Nephron (organoid): ENCODE results near the gene OR52A1.
"Not testable (repeated sequence)": the region's sequence is repeated elsewhere in the genome, so short reads cannot be mapped to it uniquely, and the experiment has no call there.

Experiments
- H3K27ac Mint-ChIP-seq, 3 experiments: 2 replicates each; pipeline ENCODE4 v1.8.0; 2020; ENCODE audit warnings: mixed read lengths in 3 of 3, mild to moderate bottlenecking in 2 of 3, moderate library complexity in 1 of 3
- H3K27me3 Mint-ChIP-seq: 2 replicates; pipeline ENCODE4 v1.8.0; 2021; ENCODE audit warnings: low read depth, mild to moderate bottlenecking, moderate library complexity, mixed read lengths
- H3K36me3 Mint-ChIP-seq: 2 replicates; pipeline ENCODE4 v1.8.0; 2020; ENCODE audit warnings: low read depth, mixed read lengths
- H3K4me1 Mint-ChIP-seq: 2 replicates; pipeline ENCODE4 v1.8.0; 2020; ENCODE audit warnings: mixed read lengths
- H3K4me3 Mint-ChIP-seq, 3 experiments: 2 replicates each; pipeline ENCODE4 v1.8.0; 2020; ENCODE audit warnings: mild to moderate bottlenecking in 3 of 3, mixed read lengths in 3 of 3, moderate library complexity in 2 of 3
- H3K9me3 Mint-ChIP-seq: 2 replicates; pipeline ENCODE4 v1.8.0; 2020; ENCODE audit warnings: mixed read lengths
- TF ChIP-seq, protein P1 (sequence below), 3 experiments: fragments of 200-600 bp; sonication (generic); IDR thresholded peaks; one replicate each; pipeline ENCODE4 v1.5.0; 2021; ENCODE audit warnings: antibody characterized with exemption in 3 of 3; ENCODE audit not compliant: unreplicated experiment in 3 of 3

The OR52A1 gene

DNA sequence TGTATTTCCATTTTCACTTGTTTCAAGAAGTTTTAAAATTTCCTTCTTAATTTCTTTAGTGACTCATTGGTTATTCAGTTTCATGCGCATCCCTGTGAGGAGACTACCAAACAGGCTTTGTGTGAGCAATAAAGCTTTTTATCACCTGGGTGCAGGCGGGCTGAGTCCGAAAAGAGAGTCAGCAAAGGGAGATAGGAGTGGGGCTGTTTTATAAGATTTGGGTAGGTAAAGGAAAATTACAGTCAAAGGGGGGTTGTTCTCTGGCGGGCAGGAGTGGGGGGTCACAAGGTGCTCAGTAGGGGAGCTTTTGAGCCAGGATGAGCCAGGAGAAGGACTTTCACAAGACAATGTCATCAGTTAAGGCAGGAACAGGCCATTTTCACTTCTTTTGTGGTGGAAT lies 5.7 kb upstream of the OR52A1 start:
- H3K4me1 Mint-ChIP-seq, H3K4me3 Mint-ChIP-seq, H3K9me3 Mint-ChIP-seq, H3K27me3 Mint-ChIP-seq, H3K27ac Mint-ChIP-seq, H3K36me3 Mint-ChIP-seq: not testable (repeated sequence)

DNA sequence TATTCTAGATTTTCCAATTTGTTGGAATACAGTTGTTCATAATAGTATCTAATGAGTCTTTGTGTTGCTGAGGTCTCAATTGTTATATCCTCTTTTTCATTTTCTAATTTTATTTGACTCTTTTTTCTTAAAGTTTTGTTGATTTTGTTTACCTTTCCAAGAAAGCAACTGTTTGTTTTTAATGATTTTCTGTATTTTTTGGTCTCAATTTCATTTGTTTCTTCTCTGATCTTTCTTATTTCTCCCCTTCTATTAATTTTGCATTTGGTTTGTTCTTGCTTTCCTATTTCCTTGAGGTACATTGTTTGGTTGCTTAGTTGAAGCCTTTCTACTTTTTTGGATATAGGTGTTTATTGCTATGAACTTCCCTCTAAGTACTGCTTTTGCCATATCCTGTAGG lies 5.2 kb upstream of the OR52A1 start:
- no peak overlapping the region for H3K4me3 Mint-ChIP-seq
- no peaks in the 10 kb centered on the region for H3K9me3 Mint-ChIP-seq
- H3K27me3 Mint-ChIP-seq: no peaks in the 10 kb centered on the region
- no peaks in the 10 kb centered on the region for H3K36me3 Mint-ChIP-seq
- TF ChIP-seq, protein P1, sequence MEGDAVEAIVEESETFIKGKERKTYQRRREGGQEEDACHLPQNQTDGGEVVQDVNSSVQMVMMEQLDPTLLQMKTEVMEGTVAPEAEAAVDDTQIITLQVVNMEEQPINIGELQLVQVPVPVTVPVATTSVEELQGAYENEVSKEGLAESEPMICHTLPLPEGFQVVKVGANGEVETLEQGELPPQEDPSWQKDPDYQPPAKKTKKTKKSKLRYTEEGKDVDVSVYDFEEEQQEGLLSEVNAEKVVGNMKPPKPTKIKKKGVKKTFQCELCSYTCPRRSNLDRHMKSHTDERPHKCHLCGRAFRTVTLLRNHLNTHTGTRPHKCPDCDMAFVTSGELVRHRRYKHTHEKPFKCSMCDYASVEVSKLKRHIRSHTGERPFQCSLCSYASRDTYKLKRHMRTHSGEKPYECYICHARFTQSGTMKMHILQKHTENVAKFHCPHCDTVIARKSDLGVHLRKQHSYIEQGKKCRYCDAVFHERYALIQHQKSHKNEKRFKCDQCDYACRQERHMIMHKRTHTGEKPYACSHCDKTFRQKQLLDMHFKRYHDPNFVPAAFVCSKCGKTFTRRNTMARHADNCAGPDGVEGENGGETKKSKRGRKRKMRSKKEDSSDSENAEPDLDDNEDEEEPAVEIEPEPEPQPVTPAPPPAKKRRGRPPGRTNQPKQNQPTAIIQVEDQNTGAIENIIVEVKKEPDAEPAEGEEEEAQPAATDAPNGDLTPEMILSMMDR (IDR thresholded peaks at IDR 0.05; ENCODE audit: unreplicated experiment in 3 of 3): no peak
- no peak overlapping the region for H3K27ac Mint-ChIP-seq
- H3K4me1 Mint-ChIP-seq: no peaks in the 10 kb centered on the region

DNA sequence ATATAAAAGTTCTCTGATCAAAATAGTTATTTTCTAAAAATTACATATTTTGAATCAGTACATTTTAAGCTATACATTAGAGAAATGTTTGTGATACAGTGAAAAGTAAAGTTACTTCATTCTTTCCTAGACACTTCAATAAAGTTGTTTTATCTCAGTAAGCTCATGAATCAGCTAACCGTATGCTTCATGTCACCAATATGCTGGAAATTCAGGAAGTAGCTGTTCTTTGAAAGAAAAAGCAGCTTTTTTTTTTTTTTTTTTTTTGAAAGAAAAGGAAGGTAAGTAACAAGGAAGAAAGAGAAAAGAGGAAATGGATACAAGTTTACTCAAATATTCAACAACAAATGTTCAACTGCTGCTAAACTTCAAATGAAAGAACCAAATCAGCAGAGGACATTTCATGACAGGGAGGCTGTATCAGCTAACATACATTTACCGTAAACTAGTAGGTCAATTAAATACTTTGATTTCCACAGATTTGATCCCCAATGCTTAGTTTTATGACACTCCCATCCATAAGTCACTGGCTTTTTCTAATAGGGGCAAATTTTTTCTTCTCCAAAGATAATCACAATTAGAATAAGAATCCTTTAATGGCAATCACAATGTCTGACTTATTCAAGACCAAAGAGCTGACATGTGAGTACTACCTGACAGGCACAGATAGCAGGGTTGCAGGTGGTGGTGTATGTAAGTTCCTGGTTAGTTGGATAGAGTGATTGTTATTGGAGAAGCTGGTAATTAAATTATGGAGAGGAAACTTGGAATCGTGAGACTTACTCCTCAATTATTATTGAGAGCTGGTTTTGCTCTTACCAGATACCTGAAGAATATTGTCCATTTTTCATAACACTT lies 754 bp downstream of the OR52A1 start:
- Mint-ChIP-seq H3K4me3 (no peak overlapping the region), H3K4me1 (no peaks in the 10 kb centered on the region), H3K9me3 (no peaks in the 10 kb centered on the region), H3K36me3 (no peaks in the 10 kb centered on the region), H3K27ac (no peak overlapping the region), H3K27me3 (no peaks in the 10 kb centered on the region)
- TF ChIP-seq, protein P1 (IDR thresholded peaks at IDR 0.05; ENCODE audit: unreplicated experiment in 3 of 3): no peak

DNA sequence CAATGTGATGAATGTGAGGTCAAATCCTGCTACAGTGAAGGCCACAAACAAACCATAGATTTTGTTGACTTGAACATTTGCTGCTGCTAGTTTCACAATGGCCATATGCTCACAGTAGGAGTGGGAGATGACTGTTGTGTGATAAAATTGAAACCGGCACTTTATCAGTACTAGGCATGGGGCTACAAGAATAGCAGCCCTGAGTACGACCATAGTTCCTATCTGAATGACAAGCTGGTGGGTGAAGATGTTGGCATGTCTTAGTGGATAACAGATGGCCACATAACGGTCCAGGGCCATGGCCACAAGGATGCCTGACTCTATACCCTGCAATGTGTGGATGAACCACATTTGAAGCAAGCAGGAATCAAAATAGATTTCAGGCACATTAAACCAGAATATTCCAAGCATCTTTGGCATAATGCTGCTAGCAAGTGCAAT lies 2.8 kb downstream of the OR52A1 start:
- TF ChIP-seq, protein P1 (IDR thresholded peaks at IDR 0.05; ENCODE audit: unreplicated experiment in 3 of 3): no peak
- H3K4me1 Mint-ChIP-seq: no peaks in the 10 kb centered on the region
- H3K27me3 Mint-ChIP-seq: no peaks in the 10 kb centered on the region
- no peak overlapping the region for H3K27ac Mint-ChIP-seq
- H3K4me3 Mint-ChIP-seq: no peak overlapping the region
- H3K9me3 Mint-ChIP-seq: no peaks in the 10 kb centered on the region
- no peaks in the 10 kb centered on the region for H3K36me3 Mint-ChIP-seq

DNA sequence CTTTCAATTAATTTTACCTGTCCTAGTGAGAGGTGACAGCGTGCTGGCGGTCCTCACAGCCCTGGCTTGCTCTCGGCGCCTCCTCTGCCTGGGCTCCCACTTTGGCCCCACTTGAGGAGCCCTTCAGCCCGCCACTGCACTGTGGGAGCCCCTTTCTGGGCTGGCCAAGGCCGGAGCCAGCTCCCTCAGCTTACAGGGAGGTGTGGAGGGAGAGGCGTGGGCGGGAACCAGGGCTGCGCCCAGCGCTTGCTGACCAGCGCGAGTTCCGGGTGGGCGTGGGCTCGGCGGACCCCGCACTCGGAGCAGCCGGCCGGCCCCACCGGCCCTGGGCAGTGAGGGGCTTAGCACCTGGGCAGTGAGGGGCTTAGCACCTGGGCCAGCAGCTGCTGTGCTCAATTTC lies 10.4 kb downstream of the OR52A1 start:
- not testable (repeated sequence) for H3K4me1 Mint-ChIP-seq, H3K9me3 Mint-ChIP-seq, H3K27ac Mint-ChIP-seq, H3K36me3 Mint-ChIP-seq, H3K27me3 Mint-ChIP-seq, H3K4me3 Mint-ChIP-seq

DNA sequence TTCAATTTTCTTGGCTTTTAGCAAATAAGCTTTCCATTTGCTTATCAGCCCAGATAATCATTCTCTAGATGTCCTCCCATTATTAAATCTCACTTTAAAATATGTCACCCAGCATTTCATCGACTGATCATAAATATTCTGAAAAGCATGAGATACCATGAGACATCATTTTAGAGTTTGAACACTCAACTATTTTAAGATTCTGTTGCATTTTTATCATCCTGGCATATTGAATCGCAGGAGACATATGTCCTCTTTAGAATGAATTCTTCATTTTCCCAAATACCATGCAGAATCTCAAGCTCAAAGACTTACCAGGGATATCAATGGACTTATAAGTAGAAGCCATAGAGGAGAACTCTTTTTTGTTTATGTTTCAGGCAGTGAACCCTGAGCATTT lies 16.6 kb downstream of the OR52A1 start, which contains the start of gene OR52A5:
Gene OR52A5, minus strand, starts transcription at position 361 of the 400 bp plus-strand sequence. CDS start 5,714 bp downstream, outside the sequence.
- Mint-ChIP-seq H3K27me3 (peaks cover 5% of the 10 kb centered on the region), H3K4me3 (no peak within 1 kb of the TSS), H3K27ac (no peak within 1 kb of the TSS), H3K4me1 (no peaks in the 10 kb centered on the region), H3K36me3 (no peaks in the 10 kb centered on the region), H3K9me3 (no peaks in the 10 kb centered on the region)
- TF ChIP-seq, protein P1 (IDR thresholded peaks at IDR 0.05; ENCODE audit: unreplicated experiment in 3 of 3): no peak

DNA sequence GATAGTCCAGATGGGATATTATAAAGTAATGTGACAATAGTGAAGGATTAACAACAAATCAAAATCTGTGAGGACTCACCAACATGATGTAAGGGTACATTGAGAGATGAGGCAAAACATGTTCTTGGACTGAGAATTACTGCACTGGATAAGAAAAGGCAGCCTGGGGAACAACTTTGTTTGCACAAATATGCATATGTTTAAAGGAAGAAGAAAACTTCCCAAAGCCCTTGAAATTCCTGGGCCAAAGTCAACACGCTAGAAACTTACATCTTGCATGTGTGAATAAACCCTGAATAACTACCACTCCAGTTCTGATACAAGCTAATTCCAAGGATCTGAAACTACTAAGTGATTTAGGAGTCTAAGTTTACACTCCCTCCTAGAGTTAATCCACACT lies 17.5 kb downstream of the OR52A1 start:
- Mint-ChIP-seq H3K36me3 (no peaks in the 10 kb centered on the region), H3K9me3 (no peaks in the 10 kb centered on the region), H3K27ac (peak overlapping the region in 1 of 3 experiments; percentile 8), H3K4me1 (no peaks in the 10 kb centered on the region), H3K4me3 (no peak overlapping the region), H3K27me3 (peaks cover 5% of the 10 kb centered on the region)
- TF ChIP-seq, protein P1 (IDR thresholded peaks at IDR 0.05; ENCODE audit: unreplicated experiment in 3 of 3): no peak
